OCI-LY1 (cell line): ENCODE data around the gene SEMG1.

ENCODE experiments used
- H2AFZ ChIP-seq: fragments of 200-600 bp; sonication (generic), shearing (Covaris generic); 2 replicates; pipeline ENCODE4 v1.6.0; 2014; ENCODE audit warnings: antibody characterized with exemption, mild to moderate bottlenecking, low read length
- H3F3A ChIP-seq: fragments of 200-600 bp; sonication (generic), shearing (Covaris generic); 2 replicates; pipeline ENCODE4 v1.6.0; 2014; ENCODE audit warnings: mild to moderate bottlenecking, antibody characterized with exemption, low read length, moderate library complexity; ENCODE audit not compliant: insufficient read depth
- H3K27ac ChIP-seq: fragments of 200-600 bp; sonication (generic); 2 replicates; pipeline ENCODE4 v1.5.1; 2014; ENCODE audit warnings: low read length, mixed run types, mild to moderate bottlenecking, low read depth; ENCODE audit not compliant: poor library complexity, severe bottlenecking
- H3K27me3 ChIP-seq: fragments of 200-600 bp; sonication (generic); 2 replicates; pipeline ENCODE4 v1.6.0; 2014; ENCODE audit warnings: antibody characterized with exemption, mild to moderate bottlenecking, low read length, moderate library complexity; ENCODE audit not compliant: insufficient read depth
- H3K36me3 ChIP-seq: fragments of 200-600 bp; sonication (generic); 2 replicates; pipeline ENCODE4 v1.6.1; 2014; ENCODE audit warnings: mild to moderate bottlenecking, antibody characterized with exemption, low read length, moderate library complexity, mixed read lengths; ENCODE audit not compliant: insufficient read depth
- H3K4me1 ChIP-seq: fragments of 200-600 bp; sonication (generic); 2 replicates; pipeline ENCODE4 v1.5.1; 2014; ENCODE audit warnings: mild to moderate bottlenecking, low read length, moderate library complexity; ENCODE audit not compliant: insufficient read depth, severe bottlenecking
- H3K4me2 ChIP-seq: fragments of 200-600 bp; sonication (generic), shearing (Covaris generic); 2 replicates; pipeline ENCODE4 v1.6.1; 2014; ENCODE audit warnings: low read length
- H3K4me3 ChIP-seq: fragments of 200-600 bp; sonication (generic); 2 replicates; pipeline ENCODE4 v1.5.1; 2014; ENCODE audit warnings: low read length, low read depth, mild to moderate bottlenecking, mixed read lengths; ENCODE audit not compliant: poor library complexity, severe bottlenecking
- H3K79me2 ChIP-seq: fragments of 200-600 bp; shearing (Covaris generic); 2 replicates; pipeline ENCODE4 v1.6.1; 2016; ENCODE audit warnings: mixed run types, low read length, mixed read lengths; ENCODE audit not compliant: insufficient read depth
- H3K9ac ChIP-seq: fragments of 200-600 bp; sonication (generic), shearing (Covaris generic); 2 replicates; pipeline ENCODE4 v1.6.1; 2014; ENCODE audit warnings: mild to moderate bottlenecking, low read length, mixed read lengths
- H3K9me2 ChIP-seq: fragments of 200-600 bp; sonication (generic), shearing (Covaris generic); 2 replicates; pipeline ENCODE4 v1.6.1; 2014; ENCODE audit warnings: low read depth, mild to moderate bottlenecking, low read length, mixed read lengths
- H3K9me3 ChIP-seq: fragments of 200-600 bp; shearing (Covaris generic); 2 replicates; pipeline ENCODE4 v1.6.1; 2014; ENCODE audit warnings: low read length, mixed read lengths
- H4K20me1 ChIP-seq: fragments of 200-600 bp; sonication (generic), shearing (Covaris generic); 2 replicates; pipeline ENCODE4 v1.6.0; 2016; ENCODE audit warnings: mild to moderate bottlenecking, low read length; ENCODE audit not compliant: insufficient read depth
- CTCF ChIP-seq: fragments of 200-600 bp; sonication (generic), shearing (Covaris generic); IDR thresholded peaks from 2 replicates; pipeline ENCODE4 v1.5.1; 2017; ENCODE audit warnings: mild to moderate bottlenecking, antibody characterized with exemption, low read length, moderate library complexity, mixed read lengths
- EZH2 ChIP-seq: fragments of 200-600 bp; sonication (generic), shearing (Covaris generic); IDR thresholded peaks from 2 replicates; pipeline ENCODE4 v1.8.0; 2017; ENCODE audit warnings: borderline replicate concordance, mixed run types, mild to moderate bottlenecking, antibody characterized with exemption, low read length, moderate library complexity, mixed read lengths

The SEMG1 gene

GRCh38 chr20:45258664-45259063 is 51.8 kb downstream of the SEMG1 start:
- Histone ChIP-seq H3F3A (no peaks in the 10 kb centered on the region), H3K4me1 (no peaks in the 10 kb centered on the region), H3K9me2 (no peaks in the 10 kb centered on the region), H4K20me1 (no peaks in the 10 kb centered on the region), H3K27ac (no peak overlapping the region), H3K36me3 (no peaks in the 10 kb centered on the region), H2AFZ (no peak overlapping the region), H3K79me2 (no peaks in the 10 kb centered on the region), H3K4me2 (no peak overlapping the region), H3K27me3 (0 out of 2 replicates have a peak, but pooled peaks cover 2% of the 10 kb centered on the region), H3K9ac (no peak overlapping the region), H3K9me3 (no peaks in the 10 kb centered on the region), H3K4me3 (no peak overlapping the region)
- TF ChIP-seq EZH2, result no peak
- TF ChIP-seq CTCF, result no peak
